ENCODE data around the gene MIDN.

DNA sequence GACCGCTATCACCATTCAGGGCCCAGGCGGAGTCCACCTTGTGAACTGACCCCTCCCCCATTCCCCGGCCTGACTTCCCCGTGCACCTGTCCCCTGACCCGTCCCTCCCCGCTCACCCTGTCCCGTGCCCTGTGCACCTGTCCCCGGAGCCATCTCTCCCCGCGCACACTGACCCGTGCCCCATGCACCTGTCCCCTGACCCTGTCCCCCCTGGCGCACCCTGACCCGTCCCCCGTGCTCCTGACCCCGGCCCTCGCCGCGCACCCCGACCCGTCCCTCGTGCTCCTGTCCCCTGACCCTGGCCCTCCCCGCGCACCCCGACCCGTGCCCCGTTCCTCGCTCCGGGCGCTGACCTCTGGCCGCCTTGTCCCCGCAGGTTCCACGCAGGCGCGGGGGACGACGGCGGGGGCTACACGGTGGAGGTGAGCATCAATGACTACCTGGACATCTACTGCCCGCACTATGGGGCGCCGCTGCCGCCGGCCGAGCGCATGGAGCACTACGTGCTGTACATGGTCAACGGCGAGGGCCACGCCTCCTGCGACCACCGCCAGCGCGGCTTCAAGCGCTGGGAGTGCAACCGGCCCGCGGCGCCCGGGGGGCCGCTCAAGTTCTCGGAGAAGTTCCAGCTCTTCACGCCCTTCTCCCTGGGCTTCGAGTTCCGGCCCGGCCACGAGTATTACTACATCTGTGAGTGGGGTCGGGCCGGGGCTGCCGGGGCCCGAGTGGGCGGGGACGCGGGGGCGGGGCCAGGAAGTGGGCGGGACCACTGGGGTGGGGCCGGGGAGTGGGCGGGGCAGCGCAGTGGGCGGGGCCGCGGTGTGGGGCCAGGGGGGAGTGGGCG, 47.0 kb downstream of the MIDN start:
- TF ChIP-seq, protein P1, sequence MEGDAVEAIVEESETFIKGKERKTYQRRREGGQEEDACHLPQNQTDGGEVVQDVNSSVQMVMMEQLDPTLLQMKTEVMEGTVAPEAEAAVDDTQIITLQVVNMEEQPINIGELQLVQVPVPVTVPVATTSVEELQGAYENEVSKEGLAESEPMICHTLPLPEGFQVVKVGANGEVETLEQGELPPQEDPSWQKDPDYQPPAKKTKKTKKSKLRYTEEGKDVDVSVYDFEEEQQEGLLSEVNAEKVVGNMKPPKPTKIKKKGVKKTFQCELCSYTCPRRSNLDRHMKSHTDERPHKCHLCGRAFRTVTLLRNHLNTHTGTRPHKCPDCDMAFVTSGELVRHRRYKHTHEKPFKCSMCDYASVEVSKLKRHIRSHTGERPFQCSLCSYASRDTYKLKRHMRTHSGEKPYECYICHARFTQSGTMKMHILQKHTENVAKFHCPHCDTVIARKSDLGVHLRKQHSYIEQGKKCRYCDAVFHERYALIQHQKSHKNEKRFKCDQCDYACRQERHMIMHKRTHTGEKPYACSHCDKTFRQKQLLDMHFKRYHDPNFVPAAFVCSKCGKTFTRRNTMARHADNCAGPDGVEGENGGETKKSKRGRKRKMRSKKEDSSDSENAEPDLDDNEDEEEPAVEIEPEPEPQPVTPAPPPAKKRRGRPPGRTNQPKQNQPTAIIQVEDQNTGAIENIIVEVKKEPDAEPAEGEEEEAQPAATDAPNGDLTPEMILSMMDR (IDR thresholded peaks at IDR 0.05): no peak
- no peak for TF ChIP-seq POLR2A (IDR thresholded peaks at IDR 0.05; ENCODE audit: low read depth)
- no peak for TF ChIP-seq POLR2AphosphoS5 (IDR thresholded peaks at IDR 0.05)
